HG02870 (cell line): ENCODE measurements around the gene PAQR7.
A peak's percentile ranks its signal among the peaks of the same experiment; 100 is the strongest.

Experiments used
- ATAC-seq: cut with Tn5 transposase; IDR thresholded peaks from one replicate; pipeline ENCODE4 v1.9.1; 2021; ENCODE audit warnings: mild to moderate bottlenecking, moderate library complexity; ENCODE audit not compliant: unreplicated experiment

PAQR7 gene

GRCh38 chr1:25874635-25875153 lies 814 bp downstream of the PAQR7 start:
- no peak for ATAC-seq

DNA sequence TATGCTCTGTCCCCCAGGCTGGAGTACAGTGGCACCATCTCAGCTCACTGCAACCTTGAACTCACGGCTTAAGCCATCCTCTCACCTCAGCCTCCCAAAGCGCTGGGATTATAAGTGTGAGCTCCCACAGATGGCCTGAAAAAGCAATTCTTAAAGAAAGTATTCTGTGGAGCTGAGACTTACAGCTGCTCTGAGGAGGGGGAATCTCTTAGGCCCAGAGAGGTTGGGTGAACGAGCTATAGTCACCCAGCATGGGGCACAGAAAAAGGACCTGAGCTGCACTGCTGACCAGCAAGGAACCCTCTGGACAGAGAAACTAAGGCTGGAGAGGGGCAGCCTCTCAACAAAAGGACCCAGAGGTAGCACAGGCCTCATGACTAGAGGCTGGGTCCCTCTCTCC lies 1.3 kb downstream of the PAQR7 start:
- ATAC-seq = no peak

DNA sequence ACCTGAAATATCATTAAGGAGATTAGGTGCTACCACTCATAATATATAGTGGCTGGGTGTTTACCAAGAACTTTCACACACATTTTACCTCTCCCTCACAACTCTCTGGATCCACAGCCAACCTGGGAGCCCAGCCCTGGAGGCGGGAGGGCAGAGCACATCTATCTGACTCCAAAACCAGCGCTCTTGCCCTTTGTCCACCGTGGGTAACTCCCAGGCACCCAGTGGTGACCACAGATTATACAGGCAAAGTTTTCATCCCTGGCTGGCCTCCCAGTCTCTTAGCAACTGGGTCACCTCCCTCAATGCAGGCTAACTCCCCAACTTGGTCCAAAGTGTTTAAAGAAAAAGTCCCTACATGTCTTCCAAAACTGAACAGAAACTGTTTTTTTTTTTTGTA lies 2.4 kb downstream of the PAQR7 start:
- no peak for ATAC-seq

DNA sequence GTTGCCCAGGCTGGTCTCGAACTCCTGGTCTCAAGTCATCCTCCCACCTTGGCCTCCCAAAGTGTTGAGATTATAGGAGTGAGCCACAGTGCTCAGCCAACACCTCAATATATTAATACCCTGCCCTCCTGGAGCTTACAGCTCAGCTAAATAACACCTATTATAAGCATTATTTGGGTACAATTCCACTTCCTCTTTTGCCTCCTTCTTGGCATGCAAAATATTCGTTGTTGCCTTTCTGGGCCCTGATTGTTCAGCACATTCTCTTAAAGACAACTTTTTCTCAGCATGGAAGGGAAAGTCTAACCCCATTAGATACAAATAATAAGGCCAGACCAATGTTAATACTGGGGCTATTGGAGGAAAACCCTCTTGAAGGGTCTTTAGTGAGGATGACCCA lies 2.8 kb downstream of the PAQR7 start:
- no peak for ATAC-seq

- no peak for ATAC-seq
Measured at GRCh38 chr1:25871704-25872494, 3.6 kb downstream of the PAQR7 start.

DNA sequence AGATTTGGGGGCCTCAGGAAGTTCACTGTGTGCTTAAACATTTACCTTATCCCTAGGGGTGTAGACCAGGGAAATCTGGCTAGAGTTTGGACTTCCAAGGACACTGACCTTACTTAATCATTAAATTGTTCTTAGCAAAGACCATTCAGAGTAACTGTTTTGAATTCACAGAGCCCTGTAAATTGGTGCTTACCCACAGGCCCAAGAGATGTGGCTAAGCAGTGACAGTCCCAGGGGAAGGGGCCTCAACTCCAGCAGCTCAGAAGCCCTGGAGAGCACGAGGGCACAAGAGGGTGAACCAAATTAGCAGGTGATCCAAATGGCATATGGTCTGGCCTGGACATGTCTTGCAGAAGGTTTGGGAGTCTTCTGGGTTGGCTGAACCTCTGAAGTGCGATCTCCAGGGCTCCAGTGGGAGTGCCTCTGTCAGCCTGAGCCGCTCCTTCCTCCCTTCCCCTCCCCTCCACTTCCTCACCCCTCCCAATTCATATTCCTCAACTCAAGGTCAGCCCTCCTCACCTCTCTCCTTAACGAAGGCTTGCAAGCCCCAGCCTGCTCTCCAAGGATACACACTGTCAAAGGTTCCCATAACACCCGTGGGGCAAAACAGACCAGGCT lies 4.3 kb downstream of the PAQR7 start:
- no peak for ATAC-seq

GRCh38 chr1:25870614-25871013 lies 4.9 kb downstream of the PAQR7 start:
- no peak for ATAC-seq

GRCh38 chr1:25869909-25870606 lies 5.5 kb downstream of the PAQR7 start:
- ATAC-seq = no peak

DNA sequence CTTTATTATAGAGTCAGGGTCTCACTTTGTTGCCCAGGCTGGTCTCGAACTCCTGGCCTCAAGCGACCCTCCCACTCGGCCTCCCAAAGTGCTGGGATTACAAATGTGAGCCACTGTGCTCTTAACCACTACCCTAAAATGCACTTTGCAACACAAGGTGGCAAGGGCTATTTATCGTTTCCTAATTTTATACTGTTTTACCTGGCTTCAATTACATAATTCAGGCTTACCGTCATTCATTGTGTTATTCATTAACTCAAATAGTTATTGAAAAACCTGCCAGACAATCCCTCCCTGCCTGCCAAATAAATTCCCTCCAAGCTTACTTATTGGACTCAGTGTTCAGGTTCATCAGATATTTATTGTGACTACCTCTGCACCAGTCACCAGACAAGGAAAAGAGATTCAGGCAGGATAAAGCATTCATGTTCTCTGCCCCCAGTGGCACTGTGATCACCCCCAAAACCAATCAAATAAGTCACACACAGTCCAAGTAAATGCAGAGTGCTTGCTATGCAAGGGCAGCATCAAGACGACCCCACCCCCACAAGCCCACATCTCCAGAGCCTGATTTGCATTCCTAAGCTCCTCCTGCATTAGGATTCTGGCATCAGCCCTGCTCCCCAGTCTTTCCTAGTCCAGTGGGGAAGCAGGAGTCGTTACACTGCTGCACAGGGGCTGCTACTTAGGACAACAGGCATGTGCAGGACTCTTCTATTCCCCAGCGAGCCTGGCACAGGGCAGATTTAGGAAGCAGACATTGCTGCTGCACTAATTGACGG lies 8.1 kb downstream of the PAQR7 start:
- ATAC-seq = no peak

DNA sequence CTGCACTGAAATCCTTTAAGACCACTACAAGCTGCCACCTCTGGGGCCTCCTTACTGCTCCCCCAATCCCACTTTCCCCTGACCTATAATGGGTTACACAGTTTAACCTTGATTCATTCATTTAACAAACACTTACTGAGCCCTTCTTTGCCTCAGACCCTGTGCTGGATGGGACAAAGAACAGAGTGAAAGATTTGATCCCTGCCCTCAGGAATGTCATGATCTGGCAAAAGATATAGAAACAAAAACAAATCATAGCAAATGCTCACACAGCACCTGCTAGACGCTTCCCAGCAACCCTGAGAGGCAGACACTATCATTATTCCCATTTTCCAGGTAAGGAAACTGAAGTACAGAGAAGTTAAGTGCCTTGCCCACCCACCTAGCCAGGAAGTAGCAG lies 9.2 kb downstream of the PAQR7 start:
- no peak for ATAC-seq

- no peak for ATAC-seq
Measured at GRCh38 chr1:25864434-25864833, 11.1 kb downstream of the PAQR7 start.

- ATAC-seq = no peak
Measured at GRCh38 chr1:25863486-25864262, 11.8 kb downstream of the PAQR7 start.

DNA sequence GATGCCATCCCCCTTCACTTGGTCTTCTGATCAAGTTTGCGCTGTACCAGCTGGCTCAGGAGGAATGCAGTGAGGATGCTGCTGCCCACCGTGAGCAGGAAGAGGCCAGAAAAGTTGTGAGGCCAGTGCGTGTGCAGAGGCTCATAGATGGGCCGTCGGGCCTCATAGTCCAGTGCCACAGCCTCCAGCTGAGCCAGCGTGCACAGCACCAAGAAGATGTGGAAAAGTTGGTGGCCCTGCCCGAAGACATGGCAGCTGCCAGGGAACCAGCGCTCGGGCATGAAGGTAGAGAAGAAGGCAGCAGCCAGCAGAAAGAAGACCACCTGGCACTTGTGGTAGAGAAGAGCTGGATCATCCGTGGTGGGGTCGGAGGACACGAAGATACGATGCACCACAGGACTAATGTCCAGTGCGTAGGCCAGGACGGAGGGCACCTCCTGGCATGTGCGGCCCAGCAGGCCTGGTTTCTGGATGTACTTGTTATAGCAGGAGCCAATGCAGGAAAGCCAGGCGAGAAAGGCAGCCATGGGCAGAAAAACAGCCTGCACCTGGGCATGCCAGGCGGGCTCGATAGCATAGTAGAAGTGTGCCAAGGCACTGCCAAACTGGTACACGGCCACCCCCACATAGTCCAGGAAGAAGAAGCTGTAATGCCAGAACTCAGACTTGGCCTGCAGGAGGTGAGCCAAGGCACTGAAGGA lies 12.6 kb downstream of the PAQR7 start:
- ATAC-seq = no peak

DNA sequence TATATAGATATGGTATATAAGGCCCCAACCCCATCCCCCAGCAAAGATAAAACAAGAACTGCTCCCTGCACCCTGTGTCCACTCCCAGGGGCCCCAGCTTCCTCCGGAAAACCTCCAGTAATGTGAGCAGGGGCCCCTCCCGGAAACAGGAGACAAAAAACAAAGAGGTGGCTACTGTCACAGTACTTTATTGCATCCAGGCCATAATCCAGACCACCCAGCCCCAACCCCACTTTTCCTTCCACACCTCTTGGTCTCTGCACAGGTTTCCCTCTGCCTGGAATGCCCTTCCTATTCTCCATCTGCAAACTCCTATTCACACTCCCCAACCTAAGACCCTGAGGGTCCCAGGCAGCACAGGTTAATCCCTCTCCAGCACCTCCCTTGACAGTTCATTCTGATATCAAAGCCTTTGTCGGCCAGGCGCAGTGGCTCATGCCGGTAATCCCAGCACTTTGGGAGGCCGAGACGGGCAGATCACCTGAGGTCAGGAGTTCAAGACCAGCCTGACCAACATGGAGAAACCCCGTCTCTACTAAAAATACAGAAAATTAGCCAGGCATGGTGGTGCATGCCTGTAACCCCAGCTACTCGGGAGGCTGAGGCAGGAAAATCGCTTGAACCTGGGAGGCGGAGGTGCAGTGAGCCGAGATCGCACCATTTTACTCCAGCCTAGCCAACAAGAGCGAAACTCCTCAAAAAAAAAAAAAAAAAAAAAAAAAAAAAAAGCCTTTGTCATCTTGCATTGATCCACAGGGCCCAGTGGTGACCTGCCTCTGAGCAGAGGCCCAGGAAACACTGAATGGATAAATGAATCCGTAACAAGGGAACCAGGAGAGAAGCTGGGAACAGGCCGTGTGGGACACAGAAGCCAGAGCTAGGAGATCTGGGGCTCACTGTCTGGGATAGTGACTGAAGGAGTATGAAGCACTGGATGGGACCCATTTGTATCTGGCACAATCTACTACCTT lies 13.9 kb downstream of the PAQR7 start:
- no peak for ATAC-seq

DNA sequence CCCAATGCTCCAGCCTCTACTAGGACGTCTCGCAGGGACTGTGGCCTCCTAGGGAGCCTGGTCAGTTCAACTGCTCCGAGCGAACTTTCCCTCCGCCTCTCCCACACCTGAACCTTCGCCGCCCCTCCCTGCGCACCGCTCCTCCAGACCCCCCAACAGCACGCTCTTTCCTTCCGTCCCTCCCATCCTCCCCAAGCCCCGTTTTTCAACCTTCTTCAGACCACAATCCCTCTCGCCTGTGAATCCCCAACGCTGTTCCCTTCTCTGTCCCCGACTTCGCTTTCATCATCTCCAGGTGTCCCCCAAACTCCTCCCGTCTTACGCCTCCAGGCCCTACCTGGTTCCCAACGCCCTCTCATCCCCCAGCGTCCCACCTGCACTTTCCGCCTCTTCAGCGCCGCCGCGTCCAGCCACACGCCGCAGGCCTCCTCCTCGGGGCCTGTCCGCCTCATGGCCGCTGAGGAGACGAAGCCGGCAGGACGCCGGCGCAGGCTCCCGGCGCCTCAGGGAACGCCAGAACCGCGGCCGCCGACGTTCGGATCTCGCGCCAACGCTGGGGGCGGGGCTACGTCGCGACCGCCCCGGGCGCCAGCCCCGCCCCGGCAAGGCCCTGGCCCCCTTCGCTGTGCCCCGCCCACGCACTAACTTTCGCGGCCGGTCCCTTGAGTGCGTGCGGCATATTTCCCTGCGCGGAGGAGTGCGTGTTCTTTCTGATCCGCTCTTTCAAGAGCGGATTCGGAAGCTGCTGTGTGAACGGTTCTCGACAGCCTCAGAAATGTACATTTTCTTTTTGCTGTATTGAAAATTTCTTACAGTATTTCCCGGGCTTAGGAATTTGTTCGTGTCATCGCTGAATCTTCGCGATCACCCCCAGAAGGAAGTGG lies 16.4 kb downstream of the PAQR7 start, which contains the start of gene AUNIP:
Gene AUNIP, minus strand, starts transcription at position 552 of the 884 bp plus-strand sequence. Its CDS starts 100 bp downstream, at position 452.
- ATAC-seq = peak; percentile 75

DNA sequence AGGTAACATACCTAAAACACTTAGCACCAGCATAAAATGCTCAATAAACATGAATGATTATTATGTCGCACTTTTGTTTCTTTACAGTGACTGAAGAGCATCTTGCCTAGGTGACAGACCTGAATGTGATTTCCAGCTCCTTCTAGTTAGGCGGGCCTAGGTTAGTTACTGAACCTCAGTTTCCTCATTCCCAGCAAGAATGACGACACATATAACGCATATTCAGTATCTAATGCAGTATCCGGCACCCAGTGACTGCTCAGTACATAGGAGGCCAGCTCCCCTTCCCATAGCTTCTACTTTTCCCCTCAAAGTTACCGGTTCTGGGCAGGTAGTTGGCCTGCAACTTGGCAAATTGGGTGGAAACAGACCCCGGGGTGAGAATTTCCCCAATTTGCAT lies 17.0 kb downstream of the PAQR7 start:
- no peak for ATAC-seq

DNA sequence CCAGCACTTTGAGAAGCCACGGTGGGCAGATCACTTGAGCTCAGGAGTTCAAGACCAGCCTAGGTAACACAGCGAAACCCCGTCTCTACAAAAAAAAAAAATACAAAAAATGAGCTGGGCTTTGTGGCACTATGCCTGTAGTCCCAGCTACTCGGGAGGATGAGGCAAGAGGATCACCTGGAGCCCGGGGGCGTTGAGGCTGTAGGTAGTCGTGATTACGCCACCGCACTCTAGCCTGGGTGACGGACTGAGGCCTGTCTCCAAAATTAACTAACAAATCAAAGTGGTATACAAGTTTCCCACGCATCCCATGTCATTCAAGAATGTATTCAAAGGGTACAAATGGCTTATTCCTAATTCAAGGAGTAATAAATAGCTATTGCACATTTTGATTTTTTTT lies 18.7 kb downstream of the PAQR7 start:
- ATAC-seq = no peak
